ENCODE results near the gene SLC18A3. TPM values are rescaled to one million over a fixed set of nuclear protein-coding genes. Genes with fewer than 3 reads are reported as not detected.

Gene SLC18A3
- total RNA-seq, 2 experiments from 2014 or later = not detected

- ChIA-PET POLR2A (no interaction called here), CTCF (no interaction called here)
Measured at GRCh38 chr10:49647554-49647953, 37.4 kb downstream of the SLC18A3 start.

GRCh38 chr10:49647985-49648795, 38.1 kb downstream of the SLC18A3 start:
- POLR2A ChIA-PET = no interaction called here
- CTCF ChIA-PET = no interaction called here

- CTCF ChIA-PET = interaction anchor here (0.7 kb wide), 1 partner anchor 125 kb away, joined by 3 read pairs; no protein-coding TSS in a partner anchor
- POLR2A ChIA-PET = no interaction called here
Measured at GRCh38 chr10:49649294-49649693, 39.2 kb downstream of the SLC18A3 start.

GRCh38 chr10:49649936-49650723, 40.0 kb downstream of the SLC18A3 start:
- CTCF ChIA-PET = interaction anchor here (0.6 kb wide), 1 partner anchor 56 kb away, joined by 4 read pairs; no protein-coding TSS in a partner anchor
- POLR2A ChIA-PET = no interaction called here

- ChIA-PET POLR2A (no interaction called here), CTCF (interaction anchor here (0.6 kb wide), 1 partner anchor 56 kb away, joined by 4 read pairs; no protein-coding TSS in a partner anchor)
Measured at GRCh38 chr10:49650724-49651034, 40.6 kb downstream of the SLC18A3 start.

- CTCF ChIA-PET = interaction anchor here (0.6 kb wide), 1 partner anchor 57 kb away, joined by 4 read pairs; no protein-coding TSS in a partner anchor
- POLR2A ChIA-PET = no interaction called here
Measured at GRCh38 chr10:49651039-49651835, 41.1 kb downstream of the SLC18A3 start.

- POLR2A ChIA-PET = no interaction called here
- CTCF ChIA-PET = no interaction called here
Measured at GRCh38 chr10:49651917-49652316, 41.8 kb downstream of the SLC18A3 start.

GRCh38 chr10:49652421-49653272, 42.5 kb downstream of the SLC18A3 start:
- POLR2A ChIA-PET = no interaction called here
- CTCF ChIA-PET = no interaction called here

- ChIA-PET POLR2A (no interaction called here), CTCF (no interaction called here)
Measured at GRCh38 chr10:49653273-49653929, 43.3 kb downstream of the SLC18A3 start.

GRCh38 chr10:49654036-49654693, 44.1 kb downstream of the SLC18A3 start:
- ChIA-PET CTCF (no interaction called here), POLR2A (no interaction called here)

GRCh38 chr10:49655099-49655498, 45.0 kb downstream of the SLC18A3 start:
- POLR2A ChIA-PET = no interaction called here
- CTCF ChIA-PET = no interaction called here

- ChIA-PET POLR2A (no interaction called here), CTCF (no interaction called here)
Measured at GRCh38 chr10:49656845-49657493, 46.9 kb downstream of the SLC18A3 start.

GRCh38 chr10:49657606-49658005, 47.5 kb downstream of the SLC18A3 start:
- POLR2A ChIA-PET = no interaction called here

GRCh38 chr10:49661140-49661856, 51.2 kb downstream of the SLC18A3 start:
- CTCF ChIA-PET = no interaction called here
- POLR2A ChIA-PET = no interaction called here

More at GRCh38 chr10:49657606-49658005, 47.5 kb downstream of the SLC18A3 start:
- CTCF ChIA-PET = no interaction called here

Measured in activated CD8-positive, alpha-beta memory T cell treated with anti-CD3 and anti-CD28 coated beads for 36 hours (primary cell).